Keratinocyte (primary cell): ENCODE data around the gene CD74. TPM values are rescaled to one million over a fixed set of nuclear protein-coding genes. Genes with fewer than 3 reads are reported as not detected.

Source experiments
- DNase-seq: peaks from one replicate; pipeline ENCODE4 v3.0.0-alpha.2; 2011; ENCODE audit warnings: low read depth, missing footprints, low spot score
- FAIRE-seq: peaks from 2 replicates; lab custom pipeline; 2011; peaks lifted over from hg19 to GRCh38; lab: Jason Lieb, UNC
- H2AFZ ChIP-seq: 2 replicates; pipeline ENCODE4 v1.6.0; 2012; ENCODE audit warnings: low read length, control low read depth, inconsistent platforms; ENCODE audit not compliant: control insufficient read depth
- H3K27ac ChIP-seq: 2 replicates; pipeline ENCODE4 v1.5.1; 2011; ENCODE audit warnings: low read length; ENCODE audit not compliant: control insufficient read depth, insufficient read depth
- H3K27me3 ChIP-seq: 3 replicates; pipeline ENCODE4 v1.6.0; 2011; ENCODE audit warnings: low read length; ENCODE audit not compliant: control insufficient read depth, insufficient read depth; ENCODE audit errors: extremely low read depth
- H3K36me3 ChIP-seq, 2 experiments: 2 replicates in 1 of 2; 3 replicates in 1 of 2; pipeline ENCODE4 v1.5.1; 2011; ENCODE audit warnings: low read length in 2 of 2, mild to moderate bottlenecking in 1 of 2; ENCODE audit not compliant: control insufficient read depth in 2 of 2, insufficient read depth in 2 of 2; ENCODE audit errors: extremely low read depth in 1 of 2
- H3K4me1 ChIP-seq: 3 replicates; pipeline ENCODE4 v1.5.1; 2011; ENCODE audit warnings: low read length; ENCODE audit not compliant: control insufficient read depth, insufficient read depth; ENCODE audit errors: extremely low read depth
- H3K4me2 ChIP-seq: 3 replicates; pipeline ENCODE4 v1.6.0; 2011; ENCODE audit warnings: low read depth, low read length; ENCODE audit not compliant: control insufficient read depth, insufficient read depth; ENCODE audit errors: extremely low read depth
- H3K4me3 ChIP-seq, 3 experiments: fragments of 200-600 bp in 1 of 3; sonication (generic) in 1 of 3; 2 replicates in 2 of 3; 3 replicates in 1 of 3; pipeline ENCODE4 v1.5.1; 2011 to 2016; ENCODE audit warnings: low read length in 3 of 3, mild to moderate bottlenecking in 3 of 3, control low read depth in 2 of 3, inconsistent platforms in 1 of 3, low read depth in 1 of 3, mixed read lengths in 1 of 3, mixed run types in 1 of 3, moderate library complexity in 1 of 3; ENCODE audit not compliant: control insufficient read depth in 2 of 3, insufficient read depth in 2 of 3; ENCODE audit errors: extremely low read depth in 1 of 3
- H3K79me2 ChIP-seq: 2 replicates; pipeline ENCODE4 v1.6.0; 2012; ENCODE audit warnings: low read length; ENCODE audit not compliant: control insufficient read depth, insufficient read depth
- H3K9ac ChIP-seq: 3 replicates; pipeline ENCODE4 v1.6.0; 2011; ENCODE audit warnings: low read length; ENCODE audit not compliant: control insufficient read depth, insufficient read depth; ENCODE audit errors: extremely low read depth
- H3K9me1 ChIP-seq: 3 replicates; pipeline ENCODE4 v1.6.0; 2011; ENCODE audit warnings: low read length; ENCODE audit not compliant: control insufficient read depth, insufficient read depth; ENCODE audit errors: extremely low read depth
- H3K9me3 ChIP-seq: 2 replicates; pipeline ENCODE4 v1.5.1; 2012; ENCODE audit warnings: low read depth, low read length; ENCODE audit not compliant: control insufficient read depth
- H4K20me1 ChIP-seq: 3 replicates; pipeline ENCODE4 v1.6.0; 2011; ENCODE audit warnings: low read length; ENCODE audit not compliant: control insufficient read depth, insufficient read depth; ENCODE audit errors: extremely low read depth
- CTCF ChIP-seq, 3 experiments: IDR thresholded peaks in 1 of 3; conservative IDR thresholded peaks in 1 of 3; optimal IDR thresholded peaks in 1 of 3; 2 replicates in 2 of 3; 3 replicates in 1 of 3; pipeline versions ENCODE3 to v1.5.1; 2011; ENCODE audit warnings: low read length in 3 of 3, mild to moderate bottlenecking in 3 of 3, moderate library complexity in 2 of 3, control low read depth in 1 of 3, inconsistent platforms in 1 of 3; ENCODE audit not compliant: insufficient read depth in 2 of 3; ENCODE audit errors: extremely low read depth in 1 of 3
- EZH2 ChIP-seq: IDR thresholded peaks from one replicate; pipeline ENCODE4 v1.6.1; 2012; ENCODE audit warnings: inconsistent platforms, mild to moderate bottlenecking, low read length, moderate library complexity
- dilution Hi-C: fragments of 300-500 bp; cut with MboI; formaldehyde crosslinking; loops from one replicate; pipeline ENCODE4 v1.7.0; 2020; ENCODE audit warnings: low sequenced_read_pairs; ENCODE audit not compliant: extremely low pct_ligation_motif_present
- polyA plus RNA-seq, 5 experiments: library from polyadenylated mRNA; depleted of rRNA in 3 of 5; stranded (reverse) in 3 of 5; stranded (forward) in 1 of 5; unstranded in 1 of 5; fragments of >200 nt; gene quantifications; 1 replicate in 1 of 5; 2 replicates in 3 of 5; 3 replicates in 1 of 5; pipeline versions ENCODE4 v1.2.1 to v1.2.3, GENCODE V29; 2011 to 2012; ENCODE audit warnings: missing spikeins in 2 of 5, low read depth in 1 of 5, low replicate concordance in 1 of 5

CD74 gene
- polyA plus RNA-seq, 1 donor (not counting 4 experiments of a cell fraction or from before 2014, with no cell fraction given) = 0.71 TPM

GRCh38 chr5:150389531-150390266, 23.0 kb downstream of the CD74 start:
- no peak overlapping the region for H3K9ac ChIP-seq
- no peak for TF ChIP-seq CTCF (optimal IDR thresholded peaks at IDR 0.05 in 1 of 3, IDR thresholded peaks at IDR 0.05 in 1 of 3, conservative IDR thresholded peaks at IDR 0.05 in 1 of 3; ENCODE audit: extremely low read depth in 1 of 3, insufficient read depth in 2 of 3, low read length in 3 of 3)
- no peak for TF ChIP-seq EZH2
- H3K4me3 ChIP-seq = no peak overlapping the region
- H3K4me1 ChIP-seq = no peaks in the 10 kb centered on the region
- FAIRE-seq (no peak), DNase-seq (no peak)
- H3K9me1 ChIP-seq = no peaks in the 10 kb centered on the region
- H3K36me3 ChIP-seq = peaks cover 35 to 81% of the 10 kb centered on the region in 2 experiments
- no peaks in the 10 kb centered on the region for H4K20me1 ChIP-seq
- H3K9me3 ChIP-seq = no peaks in the 10 kb centered on the region
- H3K4me2 ChIP-seq = no peak overlapping the region
- H3K79me2 ChIP-seq = no peaks in the 10 kb centered on the region
- dilution Hi-C loops = no loop called here
- no peak overlapping the region for H3K27ac ChIP-seq
- no peak overlapping the region for H2AFZ ChIP-seq
- no peaks in the 10 kb centered on the region for H3K27me3 ChIP-seq

- Histone ChIP-seq H3K9me3 (no peaks in the 10 kb centered on the region), H3K36me3 (peaks cover 31 to 83% of the 10 kb centered on the region in 2 experiments), H3K4me3 (no peak overlapping the region), H3K79me2 (no peaks in the 10 kb centered on the region), H3K4me1 (no peaks in the 10 kb centered on the region), H3K9me1 (no peaks in the 10 kb centered on the region), H3K9ac (no peak overlapping the region), H3K4me2 (no peak overlapping the region), H3K27ac (no peak overlapping the region), H2AFZ (no peak overlapping the region), H4K20me1 (no peaks in the 10 kb centered on the region), H3K27me3 (no peaks in the 10 kb centered on the region)
- dilution Hi-C loops = no loop called here
- FAIRE-seq (no peak), DNase-seq (no peak)
- TF ChIP-seq CTCF (optimal IDR thresholded peaks at IDR 0.05 in 1 of 3, IDR thresholded peaks at IDR 0.05 in 1 of 3, conservative IDR thresholded peaks at IDR 0.05 in 1 of 3; ENCODE audit: extremely low read depth in 1 of 3, insufficient read depth in 2 of 3, low read length in 3 of 3) = no peak
- TF ChIP-seq EZH2 = no peak
Measured at GRCh38 chr5:150386024-150386855, 26.5 kb downstream of the CD74 start.
